Astrocyte of the spinal cord (primary cell): ENCODE measurements around the gene PKIB.

Experiments used
- DNase-seq: peaks from one replicate; pipeline ENCODE4 v3.0.0; 2011; ENCODE audit warnings: low read depth, low spot score
- H3K4me3 ChIP-seq: 2 replicates; pipeline ENCODE4 v1.5.1; 2011; ENCODE audit warnings: low read depth, mild to moderate bottlenecking, low read length, moderate library complexity
- in situ Hi-C: cut with HindIII; loops from 2 replicates; pipeline ENCODE4 v1.10.0; 2017; ENCODE audit warnings: low sequenced_read_pairs
- TF ChIP-seq, protein P1 (sequence below): IDR thresholded peaks from 2 replicates; pipeline ENCODE4 v1.5.1; 2012; ENCODE audit warnings: low read depth, mild to moderate bottlenecking, low read length, inconsistent platforms

Gene PKIB

DNA sequence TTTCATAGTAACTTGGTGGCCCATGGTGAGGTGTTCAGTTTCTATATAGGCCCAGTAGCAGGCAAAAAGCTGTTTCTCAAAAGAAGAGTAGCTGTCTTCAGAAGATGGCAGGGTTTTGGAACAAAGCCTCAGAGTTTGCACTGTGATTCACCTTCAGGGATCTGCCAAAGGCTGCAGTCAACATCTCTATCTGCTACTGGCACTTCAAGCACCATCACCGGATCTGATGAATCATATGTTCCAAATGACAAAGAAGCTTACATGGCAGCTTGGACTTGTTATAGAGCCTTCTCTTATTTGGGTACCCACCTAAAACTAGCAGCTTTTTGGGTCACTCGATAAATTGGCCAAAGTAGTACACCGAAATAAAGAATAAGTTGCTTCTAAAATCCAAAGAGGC, 39.5 kb downstream of the PKIB start:
- TF ChIP-seq, protein P1, sequence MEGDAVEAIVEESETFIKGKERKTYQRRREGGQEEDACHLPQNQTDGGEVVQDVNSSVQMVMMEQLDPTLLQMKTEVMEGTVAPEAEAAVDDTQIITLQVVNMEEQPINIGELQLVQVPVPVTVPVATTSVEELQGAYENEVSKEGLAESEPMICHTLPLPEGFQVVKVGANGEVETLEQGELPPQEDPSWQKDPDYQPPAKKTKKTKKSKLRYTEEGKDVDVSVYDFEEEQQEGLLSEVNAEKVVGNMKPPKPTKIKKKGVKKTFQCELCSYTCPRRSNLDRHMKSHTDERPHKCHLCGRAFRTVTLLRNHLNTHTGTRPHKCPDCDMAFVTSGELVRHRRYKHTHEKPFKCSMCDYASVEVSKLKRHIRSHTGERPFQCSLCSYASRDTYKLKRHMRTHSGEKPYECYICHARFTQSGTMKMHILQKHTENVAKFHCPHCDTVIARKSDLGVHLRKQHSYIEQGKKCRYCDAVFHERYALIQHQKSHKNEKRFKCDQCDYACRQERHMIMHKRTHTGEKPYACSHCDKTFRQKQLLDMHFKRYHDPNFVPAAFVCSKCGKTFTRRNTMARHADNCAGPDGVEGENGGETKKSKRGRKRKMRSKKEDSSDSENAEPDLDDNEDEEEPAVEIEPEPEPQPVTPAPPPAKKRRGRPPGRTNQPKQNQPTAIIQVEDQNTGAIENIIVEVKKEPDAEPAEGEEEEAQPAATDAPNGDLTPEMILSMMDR, result no peak
- in situ Hi-C loops, result no loop called here
- H3K4me3 ChIP-seq, result no peak overlapping the region
- DNase-seq, result peak; percentile 47

DNA sequence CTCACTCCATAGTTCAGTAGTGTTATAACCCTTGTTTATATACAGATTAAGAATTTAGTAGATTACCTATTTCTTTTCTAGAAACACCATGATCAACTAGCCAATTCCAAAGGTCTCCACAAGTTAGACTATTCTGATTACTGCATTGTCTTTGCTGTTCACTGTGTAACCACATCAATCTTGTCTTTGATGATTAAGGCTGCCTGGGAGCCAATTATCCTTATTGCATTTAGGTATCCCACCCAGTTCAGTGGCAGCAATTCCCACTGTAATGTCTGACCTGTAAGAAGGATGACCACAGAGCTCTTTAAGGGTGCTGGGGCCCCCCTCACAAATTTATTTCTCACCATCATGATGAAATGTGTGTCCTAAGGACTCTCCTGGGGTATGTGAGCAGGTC, 40.2 kb downstream of the PKIB start:
- TF ChIP-seq, protein P1, result no peak
- H3K4me3 ChIP-seq, result no peak overlapping the region
- DNase-seq, result no peak
- in situ Hi-C loops, result no loop called here

DNA sequence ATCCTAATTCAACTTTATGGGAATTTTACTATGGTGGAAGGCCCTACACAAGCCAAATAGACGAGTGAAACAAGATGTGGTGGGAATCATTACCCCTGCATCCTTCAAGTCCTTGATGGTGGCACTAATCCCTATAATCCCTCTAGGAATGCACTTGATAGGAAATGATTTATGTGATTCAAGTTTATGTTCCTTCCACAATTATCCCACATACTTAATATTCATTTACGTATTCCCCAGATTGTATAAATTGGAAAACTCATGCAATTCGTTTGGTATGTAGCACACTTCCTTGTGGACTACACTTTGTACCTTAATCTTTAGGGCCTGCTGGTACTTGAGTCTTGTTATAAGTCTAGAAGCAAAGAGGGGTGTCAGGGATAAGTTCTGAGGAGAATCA, 40.8 kb downstream of the PKIB start:
- no peak for DNase-seq
- H3K4me3 ChIP-seq, result no peak overlapping the region
- in situ Hi-C loops, result no loop called here
- TF ChIP-seq, protein P1, result no peak

DNA sequence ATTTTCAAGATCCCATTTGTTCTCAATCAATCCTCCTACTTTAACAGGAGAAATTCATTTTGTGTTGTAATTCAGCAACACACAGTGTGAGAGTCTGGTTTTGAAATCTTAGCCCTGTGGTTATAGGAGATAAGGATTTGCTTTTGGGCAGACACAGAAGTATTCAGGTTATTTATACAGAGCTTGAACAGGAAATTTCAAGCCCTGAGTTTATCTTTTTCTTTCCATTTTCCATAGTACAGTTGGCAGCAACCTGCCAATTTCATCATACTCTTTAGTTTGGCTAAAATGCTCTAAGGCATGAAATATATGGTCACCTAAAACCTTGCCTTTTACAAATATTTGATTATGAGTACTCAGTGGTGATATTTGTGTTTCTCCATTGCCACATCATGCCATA, 41.4 kb downstream of the PKIB start:
- no peak overlapping the region for H3K4me3 ChIP-seq
- DNase-seq, result peak; percentile 65
- TF ChIP-seq, protein P1, result no peak
- in situ Hi-C loops, result no loop called here

DNA sequence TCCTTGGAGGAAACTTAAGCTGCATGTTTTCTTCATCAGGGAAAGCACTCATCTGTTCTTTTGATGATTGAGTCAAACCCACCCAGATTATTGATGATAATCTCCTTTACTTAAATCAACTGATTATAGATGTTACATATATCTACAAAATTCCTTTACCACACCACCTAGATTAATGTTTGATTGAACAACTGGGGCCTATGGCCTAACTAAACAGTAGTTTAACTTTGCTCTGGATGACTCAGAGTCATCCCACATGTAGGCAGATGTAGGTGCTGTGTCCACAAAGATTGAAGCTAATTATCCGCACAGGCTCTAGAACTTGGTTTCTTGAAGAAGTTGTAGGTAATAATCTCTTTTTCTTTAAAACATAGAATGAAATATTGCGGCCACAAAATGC, 42.2 kb downstream of the PKIB start:
- DNase-seq, result peak; percentile 56
- no peak overlapping the region for H3K4me3 ChIP-seq
- TF ChIP-seq, protein P1, result no peak
- in situ Hi-C loops, result no loop called here

DNA sequence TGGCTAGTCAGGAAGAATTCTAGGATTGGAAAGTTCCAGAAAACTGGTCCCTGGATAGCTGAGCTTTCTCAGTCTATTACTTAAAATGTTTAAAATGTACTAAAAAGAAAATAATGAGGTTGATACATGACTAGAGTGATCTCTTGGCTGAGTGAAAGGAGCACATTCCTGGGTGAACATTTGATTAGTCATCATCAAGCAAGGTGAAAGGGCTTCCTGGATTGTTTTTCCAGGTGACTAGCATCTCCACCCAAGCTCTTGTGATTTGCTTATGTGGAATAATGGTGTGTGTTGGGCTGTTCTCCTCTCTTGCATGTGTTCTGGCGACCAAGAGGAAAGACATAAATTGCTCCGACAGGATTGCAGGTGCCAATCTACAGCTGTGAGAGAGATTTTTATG, 42.9 kb downstream of the PKIB start:
- no peak overlapping the region for H3K4me3 ChIP-seq
- TF ChIP-seq, protein P1, result no peak
- peak; percentile 81 for DNase-seq
- in situ Hi-C loops, result no loop called here

DNA sequence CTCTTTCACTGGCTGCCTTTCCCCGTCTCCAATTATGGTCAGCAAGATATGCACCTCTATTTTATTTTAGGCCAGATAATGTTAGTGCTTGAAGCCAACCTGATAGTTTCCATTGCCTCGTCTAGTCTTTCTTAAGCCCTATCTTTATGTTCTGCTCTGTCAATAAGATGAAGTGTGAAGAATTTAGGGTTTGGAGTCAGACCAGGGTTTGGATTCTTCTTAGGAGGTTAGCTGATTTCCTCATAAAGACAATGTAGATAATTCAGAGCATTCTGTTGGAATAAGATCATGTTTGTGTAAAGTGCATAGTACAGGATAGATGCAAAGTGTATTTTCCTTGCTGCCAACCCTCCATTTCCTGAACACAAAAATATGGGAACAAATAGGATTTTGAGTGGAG, 43.8 kb downstream of the PKIB start:
- peak; percentile 24 for DNase-seq
- in situ Hi-C loops, result no loop called here
- H3K4me3 ChIP-seq, result no peak overlapping the region
- TF ChIP-seq, protein P1, result no peak
